Activated CD8-positive, alpha-beta T cell treated with anti-CD3 and anti-CD28 coated beads for 36 hours (primary cell): ENCODE measurements around the gene ADAMTS17. TPM values are rescaled to one million over a fixed set of nuclear protein-coding genes. Genes with fewer than 3 reads are reported as not detected.
A peak's percentile ranks its signal among the peaks of the same experiment; 100 is the strongest.

Experiments used
- ATAC-seq: fragments of 200-7000 bp; cut with Tn5 transposase; one replicate; pipeline ENCODE4 v1.10.0; 2021; ENCODE audit warnings: mild to moderate bottlenecking, moderate library complexity
- CTCF ChIA-PET: fragments of 350-600 bp; sonication (Branson Sonifier 250); formaldehyde crosslinking; loops from one replicate; lab custom pipeline; 2021; ENCODE audit warnings: antibody characterized with exemption; lab: Charles Lee
- POLR2A ChIA-PET: fragments of 350-600 bp; sonication (Branson Sonifier 250); formaldehyde crosslinking; loops from one replicate; lab custom pipeline; 2021; ENCODE audit warnings: antibody characterized with exemption; lab: Charles Lee
- DNase-seq: peaks from one replicate; pipeline ENCODE4 v3.0.0-alpha.2; 2020
- H3K27ac Mint-ChIP-seq: one replicate; pipeline ENCODE4 v1.8.0; 2021; ENCODE audit warnings: mild to moderate bottlenecking, mixed read lengths
- H3K27me3 Mint-ChIP-seq: one replicate; pipeline ENCODE4 v1.8.0; 2021; ENCODE audit warnings: mixed read lengths
- H3K36me3 Mint-ChIP-seq: one replicate; pipeline ENCODE4 v1.8.0; 2021; ENCODE audit warnings: low read depth, mixed read lengths
- H3K4me1 Mint-ChIP-seq: one replicate; pipeline ENCODE4 v1.8.0; 2021; ENCODE audit warnings: low read depth, mixed read lengths
- H3K4me3 Mint-ChIP-seq: one replicate; pipeline ENCODE4 v1.8.0; 2021; ENCODE audit warnings: mild to moderate bottlenecking, moderate library complexity, mixed read lengths
- H3K9me3 Mint-ChIP-seq: one replicate; pipeline ENCODE4 v1.8.0; 2021; ENCODE audit warnings: mixed read lengths
- intact Hi-C: fragments of 100-400 bp; cut with micrococcal nuclease; formaldehyde crosslinking; loops from one replicate; pipeline ENCODE4 v1.10.0; 2022
- total RNA-seq, 2 experiments: library from RNA; stranded (reverse); gene quantifications; one replicate each; pipeline ENCODE4 v1.2.3, GENCODE V29; 2021
- TF ChIP-seq, protein P1 (sequence below): fragments of 200-600 bp; IDR thresholded peaks from one replicate; pipeline ENCODE4 v1.8.0; 2022; ENCODE audit warnings: antibody characterized with exemption, mild to moderate bottlenecking

ADAMTS17 gene
- total RNA-seq, 2 experiments from 2014 or later, result 0.60 to 1.5 TPM

DNA sequence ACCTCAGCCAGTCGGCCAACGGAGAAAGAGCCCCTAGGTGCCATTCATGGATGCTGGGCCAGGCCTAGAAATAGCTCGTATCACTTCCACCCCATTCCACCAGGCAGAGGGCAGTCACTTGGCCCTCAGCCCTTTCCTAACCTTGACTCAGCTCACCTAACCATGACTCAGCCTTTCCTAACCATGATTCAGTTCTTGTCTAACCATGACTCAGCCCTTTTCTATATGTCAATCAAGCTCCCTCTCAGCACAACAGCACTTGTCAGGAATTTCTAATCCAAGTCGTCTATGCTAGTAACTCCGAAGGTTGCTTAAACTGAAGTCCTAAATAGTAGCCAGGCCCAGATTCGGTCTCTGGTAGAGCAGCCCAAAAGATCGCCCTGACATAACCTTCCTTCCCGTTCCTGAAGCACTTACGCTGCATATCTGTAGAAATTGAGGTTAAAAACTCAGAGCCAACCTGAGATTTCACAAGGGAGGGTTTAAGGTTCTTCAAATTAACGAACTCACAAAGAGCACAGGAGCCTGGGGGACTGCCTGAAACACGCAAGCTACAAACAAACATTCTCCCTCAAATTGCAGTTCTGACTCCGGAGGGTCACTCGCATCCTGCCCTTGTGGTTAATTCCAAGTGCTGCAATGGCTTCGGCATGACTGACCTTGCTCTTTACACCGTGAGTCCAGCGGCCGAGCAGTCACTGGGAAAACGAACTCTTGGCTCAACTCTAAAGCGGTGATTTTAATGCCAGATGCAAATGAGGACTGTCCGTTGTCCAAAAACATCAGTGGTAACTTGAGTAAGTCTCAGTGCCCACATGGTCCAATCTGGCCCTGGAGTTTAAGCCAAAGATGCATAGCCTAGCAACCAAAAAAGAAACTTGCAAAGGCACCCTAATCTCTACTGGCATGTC lies 99.9 kb downstream of the ADAMTS17 start:
- H3K4me3 Mint-ChIP-seq, result no peak overlapping the region
- POLR2A ChIA-PET, result no interaction called here
- no peaks in the 10 kb centered on the region for H3K9me3 Mint-ChIP-seq
- H3K27me3 Mint-ChIP-seq, result no peaks in the 10 kb centered on the region
- DNase-seq (no peak), ATAC-seq (no peak)
- no peaks in the 10 kb centered on the region for H3K4me1 Mint-ChIP-seq
- CTCF ChIA-PET, result no interaction called here
- H3K27ac Mint-ChIP-seq, result peak overlapping the region; percentile 28
- H3K36me3 Mint-ChIP-seq, result no peaks in the 10 kb centered on the region
- TF ChIP-seq, protein P1, sequence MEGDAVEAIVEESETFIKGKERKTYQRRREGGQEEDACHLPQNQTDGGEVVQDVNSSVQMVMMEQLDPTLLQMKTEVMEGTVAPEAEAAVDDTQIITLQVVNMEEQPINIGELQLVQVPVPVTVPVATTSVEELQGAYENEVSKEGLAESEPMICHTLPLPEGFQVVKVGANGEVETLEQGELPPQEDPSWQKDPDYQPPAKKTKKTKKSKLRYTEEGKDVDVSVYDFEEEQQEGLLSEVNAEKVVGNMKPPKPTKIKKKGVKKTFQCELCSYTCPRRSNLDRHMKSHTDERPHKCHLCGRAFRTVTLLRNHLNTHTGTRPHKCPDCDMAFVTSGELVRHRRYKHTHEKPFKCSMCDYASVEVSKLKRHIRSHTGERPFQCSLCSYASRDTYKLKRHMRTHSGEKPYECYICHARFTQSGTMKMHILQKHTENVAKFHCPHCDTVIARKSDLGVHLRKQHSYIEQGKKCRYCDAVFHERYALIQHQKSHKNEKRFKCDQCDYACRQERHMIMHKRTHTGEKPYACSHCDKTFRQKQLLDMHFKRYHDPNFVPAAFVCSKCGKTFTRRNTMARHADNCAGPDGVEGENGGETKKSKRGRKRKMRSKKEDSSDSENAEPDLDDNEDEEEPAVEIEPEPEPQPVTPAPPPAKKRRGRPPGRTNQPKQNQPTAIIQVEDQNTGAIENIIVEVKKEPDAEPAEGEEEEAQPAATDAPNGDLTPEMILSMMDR, result no peak
- intact Hi-C loops, result no loop called here

DNA sequence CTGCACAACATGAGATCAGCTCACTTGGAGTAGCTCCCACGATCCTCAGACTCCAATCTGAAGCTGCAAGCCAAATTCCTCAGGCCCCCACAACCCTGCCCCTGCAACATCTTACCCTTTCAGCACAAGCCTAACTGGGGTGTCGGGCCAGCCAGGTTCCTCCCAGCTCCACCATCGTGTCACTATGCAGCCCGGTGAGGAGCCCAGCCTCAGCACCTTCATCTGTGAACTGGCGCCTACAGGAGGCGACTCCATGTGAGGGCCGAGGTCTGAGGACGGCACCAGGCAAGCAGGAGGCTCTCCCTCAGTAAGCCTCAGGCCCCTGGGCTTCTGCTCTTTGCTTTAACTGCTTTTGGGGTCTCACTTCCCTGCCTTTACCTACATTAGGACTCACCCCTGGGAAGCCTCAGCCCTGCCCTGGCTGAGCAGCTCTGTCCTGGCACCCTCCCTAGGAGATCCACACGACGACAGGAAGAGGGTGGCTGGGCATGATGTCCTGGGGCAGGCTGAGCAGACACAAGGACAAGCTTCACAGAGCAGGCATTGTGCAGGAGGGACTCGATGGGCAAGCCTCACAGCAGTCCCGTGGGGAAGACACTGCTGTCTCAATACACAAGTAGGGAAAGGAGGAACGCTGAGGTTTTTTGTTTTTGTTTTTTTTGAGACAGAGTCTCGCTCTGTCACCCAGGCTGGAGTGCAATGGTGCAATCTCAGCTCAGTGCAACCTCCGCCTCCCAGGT lies 104.6 kb downstream of the ADAMTS17 start:
- CTCF ChIA-PET, result no interaction called here
- ATAC-seq, result no peak
- H3K4me1 Mint-ChIP-seq, result no peaks in the 10 kb centered on the region
- DNase-seq, result no peak
- H3K27ac Mint-ChIP-seq, result no peak overlapping the region
- H3K36me3 Mint-ChIP-seq, result no peaks in the 10 kb centered on the region
- POLR2A ChIA-PET, result no interaction called here
- TF ChIP-seq, protein P1, result no peak
- no peak overlapping the region for H3K4me3 Mint-ChIP-seq
- no peaks in the 10 kb centered on the region for H3K9me3 Mint-ChIP-seq
- intact Hi-C loops, result no loop called here
- H3K27me3 Mint-ChIP-seq, result no peaks in the 10 kb centered on the region

DNA sequence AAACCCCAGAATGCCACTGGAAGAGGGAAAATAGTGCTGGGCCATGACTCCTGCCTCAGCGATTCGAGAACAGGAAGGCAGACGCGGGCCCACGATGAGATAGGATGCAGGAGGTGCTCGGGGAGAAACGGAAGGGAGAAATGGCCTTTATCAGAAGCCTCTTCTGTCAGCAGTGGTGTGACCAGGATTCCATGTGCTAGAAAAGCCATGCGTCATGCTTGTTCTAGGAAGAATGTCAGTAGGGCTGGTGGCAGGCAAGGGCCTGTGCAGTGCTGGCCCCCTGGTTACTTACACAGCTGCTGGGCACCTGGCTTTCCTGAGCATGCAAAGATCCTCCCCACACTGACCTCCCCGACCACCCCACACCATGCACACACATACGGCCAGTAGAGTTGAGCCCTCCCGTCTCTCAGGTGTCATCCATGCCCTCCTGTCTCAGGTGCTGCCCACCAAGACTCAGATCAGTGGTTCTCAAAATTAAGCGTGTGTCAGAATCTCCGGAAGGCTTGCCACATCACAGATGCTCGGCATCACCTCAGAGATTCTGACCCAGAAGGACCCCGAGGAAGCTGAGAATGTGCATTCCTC lies 106.7 kb downstream of the ADAMTS17 start:
- intact Hi-C loops, result no loop called here
- no peaks in the 10 kb centered on the region for H3K36me3 Mint-ChIP-seq
- TF ChIP-seq, protein P1, result no peak
- no peak overlapping the region for H3K27ac Mint-ChIP-seq
- ATAC-seq, result no peak
- H3K27me3 Mint-ChIP-seq, result peaks cover 2% of the 10 kb centered on the region
- DNase-seq, result no peak
- POLR2A ChIA-PET, result no interaction called here
- H3K4me3 Mint-ChIP-seq, result no peak overlapping the region
- CTCF ChIA-PET, result no interaction called here
- peaks cover 5% of the 10 kb centered on the region for H3K4me1 Mint-ChIP-seq
- no peaks in the 10 kb centered on the region for H3K9me3 Mint-ChIP-seq

DNA sequence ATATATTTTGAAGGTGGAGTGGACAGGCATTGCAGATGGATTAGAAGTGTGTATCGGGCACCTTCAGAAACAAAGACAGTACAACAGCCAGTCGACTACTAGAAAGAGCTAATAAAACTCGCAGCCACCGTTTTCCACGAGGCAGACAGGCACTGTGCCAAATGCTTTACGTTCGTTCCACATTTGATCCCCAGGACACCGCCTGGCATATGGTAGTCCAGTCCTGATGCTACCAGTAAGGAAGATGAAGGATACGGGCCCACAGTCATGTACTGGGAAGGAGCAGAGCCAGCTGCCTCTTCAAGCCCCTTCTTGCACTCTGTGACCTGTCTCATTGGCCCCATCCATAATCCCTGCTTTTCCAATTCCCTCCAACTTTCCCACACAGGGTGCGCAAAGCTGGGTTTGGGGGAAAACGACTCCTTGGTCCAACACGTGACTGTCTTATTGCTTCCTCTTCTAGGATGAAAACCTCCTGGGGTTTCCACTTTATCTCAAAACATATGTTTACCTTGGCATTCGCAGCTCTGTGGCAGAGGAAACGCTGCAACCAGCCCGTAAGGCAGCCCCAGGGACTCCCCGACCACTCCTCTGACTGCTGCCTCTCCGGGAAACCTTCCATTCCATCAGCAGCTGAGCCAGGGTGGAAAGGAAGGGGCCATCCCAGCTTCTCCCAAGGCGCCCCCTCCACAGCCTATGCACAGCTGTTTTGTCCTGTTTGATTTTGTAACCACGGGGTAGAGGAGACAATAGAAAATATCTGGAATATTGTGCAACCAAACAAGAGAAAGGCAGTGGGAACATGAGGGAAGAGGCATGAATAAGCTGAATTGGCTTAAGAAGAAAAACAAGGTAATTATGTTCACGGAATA lies 107.4 kb downstream of the ADAMTS17 start:
- H3K27ac Mint-ChIP-seq, result no peak overlapping the region
- TF ChIP-seq, protein P1, result no peak
- peaks cover 12% of the 10 kb centered on the region for H3K4me1 Mint-ChIP-seq
- DNase-seq (no peak), ATAC-seq (no peak)
- peaks cover 2% of the 10 kb centered on the region for H3K27me3 Mint-ChIP-seq
- intact Hi-C loops, result no loop called here
- H3K36me3 Mint-ChIP-seq, result no peaks in the 10 kb centered on the region
- H3K9me3 Mint-ChIP-seq, result no peaks in the 10 kb centered on the region
- POLR2A ChIA-PET, result no interaction called here
- no peak overlapping the region for H3K4me3 Mint-ChIP-seq
- CTCF ChIA-PET, result interaction anchor here (0.9 kb wide), 1 partner anchor 115 kb away, joined by 3 read pairs; no protein-coding TSS in a partner anchor
